Measurements from ENCODE around the gene CCDC88C.

Gene CCDC88C

DNA sequence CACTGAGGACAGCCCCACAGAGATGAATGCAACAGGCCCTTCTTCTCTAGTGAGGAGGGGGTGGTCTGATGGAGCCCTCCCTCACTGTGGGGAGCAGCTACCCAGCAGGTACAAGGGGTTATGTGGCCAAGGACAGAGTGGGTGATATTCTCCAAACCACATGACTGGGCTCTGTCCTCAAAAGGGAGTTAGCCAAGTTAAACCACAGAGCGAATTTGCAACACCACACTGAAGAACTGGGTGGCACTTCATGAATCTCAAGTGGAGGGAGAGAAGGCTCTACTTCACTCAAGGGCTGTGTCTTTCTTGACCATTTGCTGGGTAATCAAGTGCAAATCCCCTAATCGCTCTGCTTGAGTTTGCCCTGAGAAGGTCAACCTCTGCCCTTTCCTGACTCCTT lies 185.6 kb downstream of the CCDC88C start:
- no peak overlapping the region for H2AFZ ChIP-seq (ENCODE audit: low read length)
- H3K4me2 ChIP-seq (ENCODE audit: low read length), result no peak overlapping the region
- H3K9me2 ChIP-seq (ENCODE audit: low read depth, low read length), result no peaks in the 10 kb centered on the region
- H3K4me3 ChIP-seq (ENCODE audit: low read depth, low read length, poor library complexity, severe bottlenecking), result no peak overlapping the region
- no peaks in the 10 kb centered on the region for H4K20me1 ChIP-seq (ENCODE audit: insufficient read depth, low read length)
- peaks cover 11% of the 10 kb centered on the region for H3K36me3 ChIP-seq (ENCODE audit: insufficient read depth, low read length)
- no peaks in the 10 kb centered on the region for H3K27me3 ChIP-seq (ENCODE audit: insufficient read depth, low read length)
- no peaks in the 10 kb centered on the region for H3F3A ChIP-seq (ENCODE audit: insufficient read depth, low read length)
- no peaks in the 10 kb centered on the region for H3K9me3 ChIP-seq (ENCODE audit: low read length)
- no peak overlapping the region for H3K9ac ChIP-seq (ENCODE audit: low read length)
- H3K4me1 ChIP-seq (ENCODE audit: insufficient read depth, low read length, severe bottlenecking), result peaks cover 18% of the 10 kb centered on the region
- no peaks in the 10 kb centered on the region for H3K79me2 ChIP-seq (ENCODE audit: insufficient read depth, low read length)
- TF ChIP-seq EZH2 (IDR thresholded peaks at IDR 0.05; ENCODE audit: borderline replicate concordance, low read length) (no peak), CTCF (IDR thresholded peaks at IDR 0.05; ENCODE audit: low read length) (no peak)
- H3K27ac ChIP-seq (ENCODE audit: low read depth, low read length, poor library complexity, severe bottlenecking), result no peak overlapping the region

GRCh38 chr14:91231446-91231845 lies 186.2 kb downstream of the CCDC88C start:
- H3K9me3 ChIP-seq (ENCODE audit: low read length), result no peaks in the 10 kb centered on the region
- H3K79me2 ChIP-seq (ENCODE audit: insufficient read depth, low read length), result no peaks in the 10 kb centered on the region
- H3F3A ChIP-seq (ENCODE audit: insufficient read depth, low read length), result no peaks in the 10 kb centered on the region
- H2AFZ ChIP-seq (ENCODE audit: low read length), result no peak overlapping the region
- TF ChIP-seq CTCF (IDR thresholded peaks at IDR 0.05; ENCODE audit: low read length) (no peak), EZH2 (IDR thresholded peaks at IDR 0.05; ENCODE audit: borderline replicate concordance, low read length) (no peak)
- H3K4me3 ChIP-seq (ENCODE audit: low read depth, low read length, poor library complexity, severe bottlenecking), result no peak overlapping the region
- no peak overlapping the region for H3K4me2 ChIP-seq (ENCODE audit: low read length)
- peaks cover 11% of the 10 kb centered on the region for H3K36me3 ChIP-seq (ENCODE audit: insufficient read depth, low read length)
- H4K20me1 ChIP-seq (ENCODE audit: insufficient read depth, low read length), result no peaks in the 10 kb centered on the region
- no peak overlapping the region for H3K9ac ChIP-seq (ENCODE audit: low read length)
- H3K9me2 ChIP-seq (ENCODE audit: low read depth, low read length), result no peaks in the 10 kb centered on the region
- H3K4me1 ChIP-seq (ENCODE audit: insufficient read depth, low read length, severe bottlenecking), result peaks cover 18% of the 10 kb centered on the region
- H3K27ac ChIP-seq (ENCODE audit: low read depth, low read length, poor library complexity, severe bottlenecking), result no peak overlapping the region
- H3K27me3 ChIP-seq (ENCODE audit: insufficient read depth, low read length), result no peaks in the 10 kb centered on the region

- TF ChIP-seq EZH2 (IDR thresholded peaks at IDR 0.05; ENCODE audit: borderline replicate concordance, low read length) (no peak), CTCF (IDR thresholded peaks at IDR 0.05; ENCODE audit: low read length) (no peak)
- H3K4me3 ChIP-seq (ENCODE audit: low read depth, low read length, poor library complexity, severe bottlenecking), result no peak overlapping the region
- no peak overlapping the region for H3K4me2 ChIP-seq (ENCODE audit: low read length)
- no peaks in the 10 kb centered on the region for H3F3A ChIP-seq (ENCODE audit: insufficient read depth, low read length)
- no peaks in the 10 kb centered on the region for H3K9me2 ChIP-seq (ENCODE audit: low read depth, low read length)
- H3K27me3 ChIP-seq (ENCODE audit: insufficient read depth, low read length), result no peaks in the 10 kb centered on the region
- H4K20me1 ChIP-seq (ENCODE audit: insufficient read depth, low read length), result no peaks in the 10 kb centered on the region
- peaks cover 18% of the 10 kb centered on the region for H3K4me1 ChIP-seq (ENCODE audit: insufficient read depth, low read length, severe bottlenecking)
- no peak overlapping the region for H3K9ac ChIP-seq (ENCODE audit: low read length)
- H3K79me2 ChIP-seq (ENCODE audit: insufficient read depth, low read length), result no peaks in the 10 kb centered on the region
- H2AFZ ChIP-seq (ENCODE audit: low read length), result no peak overlapping the region
- H3K9me3 ChIP-seq (ENCODE audit: low read length), result no peaks in the 10 kb centered on the region
- no peak overlapping the region for H3K27ac ChIP-seq (ENCODE audit: low read depth, low read length, poor library complexity, severe bottlenecking)
- peaks cover 11% of the 10 kb centered on the region for H3K36me3 ChIP-seq (ENCODE audit: insufficient read depth, low read length)
Observed at GRCh38 chr14:91230397-91231035, 187.1 kb downstream of the CCDC88C start.
